ENCODE results near the gene RASD2.

- TF ChIP-seq, protein P1, sequence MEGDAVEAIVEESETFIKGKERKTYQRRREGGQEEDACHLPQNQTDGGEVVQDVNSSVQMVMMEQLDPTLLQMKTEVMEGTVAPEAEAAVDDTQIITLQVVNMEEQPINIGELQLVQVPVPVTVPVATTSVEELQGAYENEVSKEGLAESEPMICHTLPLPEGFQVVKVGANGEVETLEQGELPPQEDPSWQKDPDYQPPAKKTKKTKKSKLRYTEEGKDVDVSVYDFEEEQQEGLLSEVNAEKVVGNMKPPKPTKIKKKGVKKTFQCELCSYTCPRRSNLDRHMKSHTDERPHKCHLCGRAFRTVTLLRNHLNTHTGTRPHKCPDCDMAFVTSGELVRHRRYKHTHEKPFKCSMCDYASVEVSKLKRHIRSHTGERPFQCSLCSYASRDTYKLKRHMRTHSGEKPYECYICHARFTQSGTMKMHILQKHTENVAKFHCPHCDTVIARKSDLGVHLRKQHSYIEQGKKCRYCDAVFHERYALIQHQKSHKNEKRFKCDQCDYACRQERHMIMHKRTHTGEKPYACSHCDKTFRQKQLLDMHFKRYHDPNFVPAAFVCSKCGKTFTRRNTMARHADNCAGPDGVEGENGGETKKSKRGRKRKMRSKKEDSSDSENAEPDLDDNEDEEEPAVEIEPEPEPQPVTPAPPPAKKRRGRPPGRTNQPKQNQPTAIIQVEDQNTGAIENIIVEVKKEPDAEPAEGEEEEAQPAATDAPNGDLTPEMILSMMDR (IDR thresholded peaks at IDR 0.05 in 2 of 3, conservative IDR thresholded peaks at IDR 0.05 in 1 of 3; ENCODE audit: borderline replicate concordance in 1 of 3, insufficient read depth in 1 of 3, low read depth in 2 of 3, low read length in 2 of 3) = no peak
- TF ChIP-seq, protein P2, sequence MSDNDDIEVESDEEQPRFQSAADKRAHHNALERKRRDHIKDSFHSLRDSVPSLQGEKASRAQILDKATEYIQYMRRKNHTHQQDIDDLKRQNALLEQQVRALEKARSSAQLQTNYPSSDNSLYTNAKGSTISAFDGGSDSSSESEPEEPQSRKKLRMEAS (IDR thresholded peaks at IDR 0.05) = no peak
- no peak for TF ChIP-seq YY1 (IDR thresholded peaks at IDR 0.05; ENCODE audit: extremely low read depth, insufficient replicate concordance, low read depth, low read length)
- no peak for TF ChIP-seq REST (IDR thresholded peaks at IDR 0.05; ENCODE audit: low read depth)
- TF ChIP-seq POLR2A (IDR thresholded peaks at IDR 0.05; ENCODE audit: borderline replicate concordance, extremely low read depth, insufficient read depth, insufficient read length) = no peak
- no peak for TF ChIP-seq EZH2phosphoT487 (IDR thresholded peaks at IDR 0.05; ENCODE audit: borderline replicate concordance)
Measured at GRCh38 chr22:35502836-35503235, 37.8 kb upstream of the RASD2 start.

Measured in HCT116 (cell line).